ENCODE results near the gene SGMS1.

The SGMS1 gene

DNA sequence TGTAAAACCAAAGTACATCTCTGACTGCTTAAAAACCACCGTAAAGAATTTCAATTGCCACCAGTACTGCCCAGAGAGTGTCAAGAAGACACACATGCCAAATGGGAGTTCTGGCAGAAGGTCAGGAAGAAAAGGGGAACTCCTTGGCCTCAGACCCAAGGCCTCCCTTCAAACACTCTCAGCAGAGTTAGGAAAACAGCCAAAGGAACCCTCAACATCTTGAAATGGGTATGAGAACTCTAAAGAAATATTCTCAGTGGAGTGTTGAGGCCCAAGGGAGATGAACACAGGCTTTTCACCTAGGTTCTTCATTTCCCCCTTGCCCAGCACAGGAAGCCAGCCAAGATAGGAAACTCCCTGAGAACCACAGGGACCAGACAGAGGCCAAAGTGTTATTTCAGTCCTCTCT, 276.4 kb downstream of the SGMS1 start:
- no peak for DNase-seq (ENCODE audit: low spot score)
- TF ChIP-seq, protein P1, sequence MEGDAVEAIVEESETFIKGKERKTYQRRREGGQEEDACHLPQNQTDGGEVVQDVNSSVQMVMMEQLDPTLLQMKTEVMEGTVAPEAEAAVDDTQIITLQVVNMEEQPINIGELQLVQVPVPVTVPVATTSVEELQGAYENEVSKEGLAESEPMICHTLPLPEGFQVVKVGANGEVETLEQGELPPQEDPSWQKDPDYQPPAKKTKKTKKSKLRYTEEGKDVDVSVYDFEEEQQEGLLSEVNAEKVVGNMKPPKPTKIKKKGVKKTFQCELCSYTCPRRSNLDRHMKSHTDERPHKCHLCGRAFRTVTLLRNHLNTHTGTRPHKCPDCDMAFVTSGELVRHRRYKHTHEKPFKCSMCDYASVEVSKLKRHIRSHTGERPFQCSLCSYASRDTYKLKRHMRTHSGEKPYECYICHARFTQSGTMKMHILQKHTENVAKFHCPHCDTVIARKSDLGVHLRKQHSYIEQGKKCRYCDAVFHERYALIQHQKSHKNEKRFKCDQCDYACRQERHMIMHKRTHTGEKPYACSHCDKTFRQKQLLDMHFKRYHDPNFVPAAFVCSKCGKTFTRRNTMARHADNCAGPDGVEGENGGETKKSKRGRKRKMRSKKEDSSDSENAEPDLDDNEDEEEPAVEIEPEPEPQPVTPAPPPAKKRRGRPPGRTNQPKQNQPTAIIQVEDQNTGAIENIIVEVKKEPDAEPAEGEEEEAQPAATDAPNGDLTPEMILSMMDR (conservative IDR thresholded peaks at IDR 0.05; ENCODE audit: low read depth): no peak
- CTCF ChIA-PET: no interaction called here
- H3K27ac ChIP-seq: no peak overlapping the region
- POLR2A ChIA-PET (ENCODE audit: low non-redundant PET): no interaction called here

DNA sequence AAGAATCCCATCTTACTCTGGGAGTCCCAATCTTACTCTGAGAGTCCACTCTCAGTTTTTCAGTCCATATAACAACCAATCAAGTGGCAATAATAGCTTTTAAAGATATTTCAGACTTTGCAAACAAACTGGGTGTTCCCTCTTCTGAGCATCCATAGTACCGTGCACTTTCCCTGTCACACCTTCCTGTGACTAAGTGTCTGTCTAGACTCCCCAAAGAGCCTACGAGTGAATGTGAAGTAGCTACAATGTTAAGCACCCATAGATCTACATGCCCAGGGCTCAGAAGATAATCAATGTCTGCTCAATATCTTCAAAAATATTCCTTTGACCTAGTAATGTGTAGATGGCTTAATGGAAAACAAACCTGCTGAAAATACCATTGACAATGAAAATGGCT, 276.8 kb downstream of the SGMS1 start:
- POLR2A ChIA-PET (ENCODE audit: low non-redundant PET): no interaction called here
- CTCF ChIA-PET: no interaction called here
- H3K27ac ChIP-seq: no peak overlapping the region
- no peak for DNase-seq (ENCODE audit: low spot score)
- TF ChIP-seq, protein P1 (conservative IDR thresholded peaks at IDR 0.05; ENCODE audit: low read depth): no peak

DNA sequence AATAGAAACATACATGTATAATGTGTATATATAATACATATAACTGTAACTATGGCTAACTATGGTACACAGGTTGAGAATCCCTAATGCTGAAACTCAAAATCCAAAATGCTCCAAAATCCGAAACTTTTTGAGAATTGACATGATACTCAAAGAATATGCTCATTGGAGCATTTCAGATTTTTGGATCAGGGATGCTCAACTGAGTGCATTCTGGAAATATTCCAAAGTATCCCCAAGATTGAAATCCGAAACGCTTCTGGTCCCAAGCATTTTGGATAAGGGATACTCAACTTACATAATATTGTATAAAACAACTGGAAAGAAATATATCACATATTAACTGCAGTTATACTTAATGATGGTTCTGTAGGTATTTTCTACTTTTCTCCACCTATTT, 278.2 kb downstream of the SGMS1 start:
- H3K27ac ChIP-seq: no peak overlapping the region
- TF ChIP-seq, protein P1 (conservative IDR thresholded peaks at IDR 0.05; ENCODE audit: low read depth): no peak
- DNase-seq (ENCODE audit: low spot score): no peak
- CTCF ChIA-PET: no interaction called here
- POLR2A ChIA-PET (ENCODE audit: low non-redundant PET): no interaction called here

DNA sequence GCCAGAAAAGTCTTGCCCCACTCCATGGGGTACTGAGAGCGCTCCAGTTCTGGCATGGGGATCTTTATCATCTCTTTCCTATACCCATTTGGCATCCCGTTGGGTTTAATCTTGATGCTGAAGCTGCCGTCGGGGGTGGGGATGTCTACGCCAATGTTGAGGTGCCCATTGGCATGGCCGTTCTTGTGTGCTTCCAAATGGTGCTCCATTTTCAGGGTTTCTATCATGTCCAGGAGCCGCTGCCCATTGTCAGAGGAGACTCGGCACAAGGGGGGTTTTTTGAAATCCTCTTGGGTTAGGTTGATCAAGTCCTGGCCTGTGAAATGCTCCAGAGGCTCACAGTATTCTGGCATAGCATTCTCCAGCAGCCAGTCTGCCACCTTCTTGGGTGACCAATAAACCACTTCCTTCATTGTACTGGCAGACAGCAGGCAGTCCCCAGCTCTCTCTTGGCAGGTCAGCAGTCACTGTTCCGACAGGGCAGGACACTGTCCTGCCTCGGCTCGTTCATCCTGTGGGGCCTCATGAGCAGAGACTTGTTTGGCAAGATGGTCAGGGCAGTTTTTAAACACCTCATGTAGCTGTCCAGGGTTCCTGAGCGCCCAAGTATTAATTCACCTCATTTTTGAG, 279.9 kb downstream of the SGMS1 start:
- CTCF ChIA-PET: no interaction called here
- no peak overlapping the region for H3K27ac ChIP-seq
- POLR2A ChIA-PET (ENCODE audit: low non-redundant PET): no interaction called here
- no peak for DNase-seq (ENCODE audit: low spot score)
- TF ChIP-seq, protein P1 (conservative IDR thresholded peaks at IDR 0.05; ENCODE audit: low read depth): no peak

DNA sequence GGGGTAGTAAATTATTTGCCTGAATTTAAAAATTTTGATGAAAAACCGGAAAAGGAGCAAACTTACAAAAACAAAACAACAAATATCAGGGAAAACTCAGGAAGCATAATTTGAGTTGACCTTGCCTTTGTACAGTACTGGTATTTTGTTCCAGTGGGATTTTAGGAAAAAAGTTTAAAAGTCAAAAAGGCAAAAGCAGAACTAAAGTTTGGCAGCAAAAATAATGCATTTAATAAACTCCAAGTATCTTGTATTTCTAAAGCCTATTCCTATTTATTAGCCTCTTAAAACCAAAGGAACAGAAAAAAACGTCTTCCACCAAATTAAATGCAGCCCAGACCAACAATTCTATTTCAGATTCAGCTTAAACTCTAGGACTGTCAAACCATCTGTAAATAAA, 281.8 kb downstream of the SGMS1 start:
- TF ChIP-seq, protein P1 (conservative IDR thresholded peaks at IDR 0.05; ENCODE audit: low read depth): no peak
- H3K27ac ChIP-seq: no peak overlapping the region
- no peak for DNase-seq (ENCODE audit: low spot score)
- ChIA-PET CTCF (interaction anchor here (0.7 kb wide), 1 partner anchor 18 kb away, joined by 3 read pairs; no protein-coding TSS in a partner anchor), POLR2A (ENCODE audit: low non-redundant PET) (no interaction called here)

DNA sequence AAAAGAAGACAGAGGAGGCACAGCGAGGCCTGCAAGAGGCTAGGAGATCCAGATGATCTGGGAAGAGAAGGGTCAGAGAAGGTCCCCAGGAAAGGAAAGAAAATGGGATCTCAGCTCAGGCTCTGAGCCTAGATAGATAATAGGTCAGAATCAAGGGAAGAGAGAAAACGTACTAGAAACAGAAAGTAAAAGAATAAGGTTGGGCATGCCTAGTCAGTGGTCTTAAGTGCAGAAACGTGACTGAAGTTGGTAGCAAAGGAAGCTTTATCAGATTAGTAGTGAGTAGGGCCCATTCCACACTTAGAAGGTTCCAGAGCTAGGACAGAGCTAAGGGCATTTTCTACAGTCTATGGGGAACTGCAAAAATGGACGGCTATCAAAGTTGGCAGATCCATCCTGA, 287.6 kb downstream of the SGMS1 start:
- ChIA-PET CTCF (no interaction called here), POLR2A (ENCODE audit: low non-redundant PET) (no interaction called here)
- TF ChIP-seq, protein P1 (conservative IDR thresholded peaks at IDR 0.05; ENCODE audit: low read depth): no peak
- DNase-seq (ENCODE audit: low spot score): no peak
- H3K27ac ChIP-seq: no peak overlapping the region
